Measurements from ENCODE around the gene DCAF12.

DNA sequence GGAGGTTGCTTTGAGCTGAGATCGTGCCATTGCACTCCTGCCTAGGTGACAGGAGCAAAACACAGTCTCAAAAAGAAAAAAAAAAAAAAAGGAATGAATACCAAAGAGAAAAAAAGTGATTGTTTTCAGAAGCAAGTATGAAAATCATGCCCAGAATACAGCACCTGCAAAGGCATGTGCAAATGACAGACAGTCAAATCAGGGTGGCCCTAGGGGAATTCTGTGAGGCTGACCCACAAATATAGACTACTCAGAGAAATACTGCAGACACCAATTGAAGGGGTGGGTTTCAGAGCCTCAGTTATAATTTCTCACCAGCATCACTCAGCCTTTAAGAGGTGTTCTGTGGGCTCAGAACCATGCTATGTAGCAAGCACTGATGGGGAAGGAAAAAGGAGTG, 28.6 kb downstream of the DCAF12 start:
- TF ChIP-seq, protein P1, sequence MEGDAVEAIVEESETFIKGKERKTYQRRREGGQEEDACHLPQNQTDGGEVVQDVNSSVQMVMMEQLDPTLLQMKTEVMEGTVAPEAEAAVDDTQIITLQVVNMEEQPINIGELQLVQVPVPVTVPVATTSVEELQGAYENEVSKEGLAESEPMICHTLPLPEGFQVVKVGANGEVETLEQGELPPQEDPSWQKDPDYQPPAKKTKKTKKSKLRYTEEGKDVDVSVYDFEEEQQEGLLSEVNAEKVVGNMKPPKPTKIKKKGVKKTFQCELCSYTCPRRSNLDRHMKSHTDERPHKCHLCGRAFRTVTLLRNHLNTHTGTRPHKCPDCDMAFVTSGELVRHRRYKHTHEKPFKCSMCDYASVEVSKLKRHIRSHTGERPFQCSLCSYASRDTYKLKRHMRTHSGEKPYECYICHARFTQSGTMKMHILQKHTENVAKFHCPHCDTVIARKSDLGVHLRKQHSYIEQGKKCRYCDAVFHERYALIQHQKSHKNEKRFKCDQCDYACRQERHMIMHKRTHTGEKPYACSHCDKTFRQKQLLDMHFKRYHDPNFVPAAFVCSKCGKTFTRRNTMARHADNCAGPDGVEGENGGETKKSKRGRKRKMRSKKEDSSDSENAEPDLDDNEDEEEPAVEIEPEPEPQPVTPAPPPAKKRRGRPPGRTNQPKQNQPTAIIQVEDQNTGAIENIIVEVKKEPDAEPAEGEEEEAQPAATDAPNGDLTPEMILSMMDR (IDR thresholded peaks at IDR 0.05), result no peak
- no peak for TF ChIP-seq EZH2 (IDR thresholded peaks at IDR 0.05; ENCODE audit: borderline replicate concordance, insufficient read depth, low read depth, low read length, poor library complexity, severe bottlenecking)
